A549 (cell line): ENCODE data around the gene SLC17A9. TPM values are rescaled to one million over a fixed set of nuclear protein-coding genes. Genes with fewer than 3 reads are reported as not detected.
"Not testable (repeated sequence)": the region's sequence is repeated elsewhere in the genome, so short reads cannot be mapped to it uniquely, and the experiment has no call there.

ENCODE experiments used
- ATAC-seq, 2 experiments: fragments of 200-7000 bp in 1 of 2; fragments of >200 bp in 1 of 2; cut with Nextera tagmentation in 1 of 2; cut with Tn5 transposase in 1 of 2; 3 replicates each; pipeline versions ENCODE4 v1.8.0 to v1.9.1; 2018 to 2020; ENCODE audit warnings: mild to moderate bottlenecking in 1 of 2, moderate library complexity in 1 of 2
- CTCF ChIA-PET: fragments of 300-600 bp; sonication (Branson Sonifier 250); formaldehyde crosslinking; extraction: SDS; loops from one replicate; lab custom pipeline; 2021; ENCODE audit warnings: antibody characterized with exemption, inconsistent platforms; lab: Yijun Ruan, JAX
- POLR2A ChIA-PET: fragments of 350-600 bp; formaldehyde crosslinking; extraction: SDS; loops from one replicate; lab custom pipeline; 2021; ENCODE audit warnings: antibody characterized with exemption, inconsistent platforms; lab: Yijun Ruan, JAX
- DNase-seq, 2 experiments: peaks; one replicate each; pipeline versions ENCODE4 v3.0.0 to v3.0.0-alpha.2; 2011 to 2016; ENCODE audit warnings: low read depth in 1 of 2, low spot score in 1 of 2
- FAIRE-seq: peaks from 2 replicates; lab custom pipeline; 2011; peaks lifted over from hg19 to GRCh38; lab: Jason Lieb, UNC
- H3K27ac ChIP-seq, 2 experiments: fragments of >200 bp; sonication (Bioruptor Twin); formaldehyde crosslinking; 3 replicates each; pipeline ENCODE4 v1.5.1; 2016 to 2017
- H3K4me1 ChIP-seq: fragments of >200 bp; sonication (Bioruptor Twin); formaldehyde crosslinking; 3 replicates; pipeline ENCODE4 v1.6.1; 2016
- H3K4me2 ChIP-seq: fragments of >200 bp; sonication (Bioruptor Twin); formaldehyde crosslinking; 3 replicates; pipeline ENCODE4 v1.6.1; 2016
- H3K4me3 ChIP-seq: fragments of >200 bp; sonication (Bioruptor Twin); formaldehyde crosslinking; 3 replicates; pipeline ENCODE4 v1.5.1; 2016
- H3K9me3 ChIP-seq: fragments of >200 bp; sonication (Bioruptor Twin); formaldehyde crosslinking; 3 replicates; pipeline ENCODE4 v1.6.1; 2016
- ATOH8 ChIP-seq: fragments of 250-450 bp; sonication (Bioruptor Pico); IDR thresholded peaks from 2 replicates; pipeline ENCODE4 v1.5.0; 2020; ENCODE audit warnings: low read depth, mild to moderate bottlenecking, moderate library complexity
- BCL3 ChIP-seq: fragments of >200 bp; sonication (Bioruptor Twin); formaldehyde crosslinking; IDR thresholded peaks from 3 replicates; pipeline ENCODE4 v1.6.1; 2016
- CBX2 ChIP-seq: fragments of 200-600 bp; sonication (generic); IDR thresholded peaks from 2 replicates; pipeline ENCODE4 v1.6.1; 2016; ENCODE audit warnings: low read depth, mild to moderate bottlenecking, borderline replicate concordance
- CBX8 ChIP-seq: fragments of 200-600 bp; sonication (generic); IDR thresholded peaks from 2 replicates; pipeline ENCODE4 v1.6.1; 2016
- CHD4 ChIP-seq: fragments of 200-600 bp; sonication (generic); IDR thresholded peaks from 2 replicates; pipeline ENCODE4 v1.6.1; 2016; ENCODE audit warnings: antibody characterized with exemption, mild to moderate bottlenecking, borderline replicate concordance
- ELK1 ChIP-seq: fragments of 150-350 bp; IDR thresholded peaks from 2 replicates; pipeline ENCODE4 v1.6.1; 2014; ENCODE audit warnings: low read depth, mild to moderate bottlenecking, low read length
- ESRRA ChIP-seq: fragments of 150-350 bp; IDR thresholded peaks from 2 replicates; pipeline ENCODE4 v1.6.1; 2014; ENCODE audit warnings: mild to moderate bottlenecking, low read length, borderline replicate concordance
- FOSL2 ChIP-seq, 2 experiments: fragments of 450-650 bp in 1 of 2; fragments of >200 bp in 1 of 2; sonication (Bioruptor Twin) in 1 of 2; formaldehyde crosslinking; IDR thresholded peaks; 2 replicates each; pipeline versions ENCODE4 v1.5.0 to v1.6.1; 2016 to 2020; ENCODE audit warnings: mild to moderate bottlenecking in 1 of 2, moderate library complexity in 1 of 2
- GATA3 ChIP-seq: IDR thresholded peaks from 2 replicates; pipeline ENCODE4 v1.6.1; 2012; ENCODE audit warnings: borderline replicate concordance
- HDAC2 ChIP-seq: fragments of 200-600 bp; sonication (generic); IDR thresholded peaks from 2 replicates; pipeline ENCODE4 v1.6.1; 2016
- HOXA7 ChIP-seq: fragments of 250-450 bp; sonication (Bioruptor Pico); IDR thresholded peaks from 2 replicates; pipeline ENCODE4 v1.5.0; 2020; ENCODE audit warnings: mild to moderate bottlenecking, moderate library complexity
- HOXB5 ChIP-seq: fragments of 250-450 bp; sonication (Bioruptor Pico); IDR thresholded peaks from 2 replicates; pipeline ENCODE4 v1.5.0; 2020; ENCODE audit warnings: mild to moderate bottlenecking, moderate library complexity
- JUNB ChIP-seq: fragments of >200 bp; sonication (Bioruptor Twin); formaldehyde crosslinking; IDR thresholded peaks from 2 replicates; pipeline ENCODE4 v1.6.1; 2016
- MAFK ChIP-seq: fragments of 450-650 bp; IDR thresholded peaks from 2 replicates; pipeline ENCODE4 v1.6.1; 2014; ENCODE audit not compliant: partially characterized antibody
- MAX ChIP-seq: IDR thresholded peaks from 2 replicates; pipeline ENCODE4 v1.6.1; 2012
- MAZ ChIP-seq: fragments of 150-350 bp; IDR thresholded peaks from 2 replicates; pipeline ENCODE4 v1.6.1; 2014; ENCODE audit warnings: antibody characterized with exemption, low read depth, low read length, borderline replicate concordance
- MYC ChIP-seq: IDR thresholded peaks from 2 replicates; pipeline ENCODE4 v1.6.1; 2012; ENCODE audit warnings: mild to moderate bottlenecking, inconsistent platforms, low read length, improper control_type of control experiment, borderline replicate concordance
- NR3C1 ChIP-seq: fragments of >200 bp; sonication (Bioruptor Twin); formaldehyde crosslinking; IDR thresholded peaks from 3 replicates; pipeline ENCODE4 v1.6.1; 2017
- RAD21 ChIP-seq, 2 experiments: fragments of >200 bp in 1 of 2; sonication (Bioruptor Twin) in 1 of 2; formaldehyde crosslinking in 1 of 2; IDR thresholded peaks in 1 of 2; conservative IDR thresholded peaks in 1 of 2; 2 replicates in 1 of 2; 3 replicates in 1 of 2; pipeline ENCODE4 v1.6.1; 2012 to 2018; ENCODE audit warnings: inconsistent platforms in 1 of 2
- RNF2 ChIP-seq: fragments of 200-600 bp; sonication (generic); IDR thresholded peaks from 2 replicates; pipeline ENCODE4 v1.6.1; 2016; ENCODE audit warnings: low read depth, mild to moderate bottlenecking, antibody characterized with exemption, moderate library complexity, borderline replicate concordance
- ZC3H11A ChIP-seq: fragments of 450-650 bp; IDR thresholded peaks from 2 replicates; pipeline ENCODE4 v1.6.1; 2014; ENCODE audit warnings: antibody characterized with exemption, mild to moderate bottlenecking
- ZFP36 ChIP-seq: fragments of 450-650 bp; IDR thresholded peaks from 2 replicates; pipeline ENCODE4 v1.6.1; 2014; ENCODE audit warnings: borderline replicate concordance; ENCODE audit not compliant: partially characterized antibody
- WGBS: methylation state at CpG from one replicate; pipeline ENCODE4 v1.1.6; 2017; ENCODE audit errors: missing lambda C conversion rate; 5-methylcytosine and 5-hydroxymethylcytosine counted together
- polyA plus RNA-seq, 4 experiments: library from polyadenylated mRNA; depleted of rRNA in 3 of 4; stranded (reverse); fragments of >200 nt; fragmentation: RNase III in 1 of 4; extraction: RNeasy Plus Mini Kit Qiagen cat#74134 plus additional on column Dnase treatment in 1 of 4; gene quantifications; 2 replicates in 3 of 4; 3 replicates in 1 of 4; pipeline ENCODE4 v1.2.3, GENCODE V29; 2011 to 2017

Gene SLC17A9
- polyA plus RNA-seq, 2 of the 4 experiments (the other 2 are of a cell fraction): 0.05 TPM; not detected in 1

- ATAC-seq (no peak), DNase-seq (no peak)
- WGBS: 50% methylated on average over 7 of the region's 10 CpGs
- H3K4me1 ChIP-seq: peaks cover 9% of the 10 kb centered on the region; the same call in 2 of the 3 replicates
- H3K4me2 ChIP-seq: no peak overlapping the region
- CTCF ChIA-PET: interaction anchor here (1.0 to 1.9 kb wide), 3 partner anchors 10 to 21 kb away, joined by 3 to 13 read pairs (median 7); no protein-coding TSS in a partner anchor
- H3K27ac ChIP-seq: no peak overlapping the region
- H3K4me3 ChIP-seq: no peak overlapping the region
- no peak for TF ChIP-seq HDAC2
- TF ChIP-seq GATA3: no peak
- TF ChIP-seq MAFK: no peak
- no peak for TF ChIP-seq BCL3
- TF ChIP-seq RNF2: no peak
- no peak for TF ChIP-seq ATOH8 (CRISPR knock-in tag)
- no peak for TF ChIP-seq MAX
- no peak for TF ChIP-seq MAZ
- no peak for TF ChIP-seq CBX2
- no peak for TF ChIP-seq HOXB5 (CRISPR knock-in tag)
- TF ChIP-seq ZC3H11A: no peak
- TF ChIP-seq, all 56 proteins: peak for 0
- no peaks in the 10 kb centered on the region for H3K9me3 ChIP-seq
- POLR2A ChIA-PET: no interaction called here
- no peak for FAIRE-seq
Observed at GRCh38 chr20:62958388-62959100, 6.0 kb downstream of the SLC17A9 start.

GRCh38 chr20:62959101-62959971, 6.8 kb downstream of the SLC17A9 start:
- no peak for FAIRE-seq
- CTCF ChIA-PET: interaction anchor here (1.0 to 1.9 kb wide), 4 partner anchors 11 to 20 kb away, joined by 3 to 13 read pairs (median 5); no protein-coding TSS in a partner anchor

GRCh38 chr20:62959998-62960436, 7.5 kb downstream of the SLC17A9 start:
- CTCF ChIA-PET: interaction anchor here (1.0 to 1.9 kb wide), 3 partner anchors 11 to 14 kb away, joined by 3 to 13 read pairs (median 7); no protein-coding TSS in a partner anchor
- Histone ChIP-seq H3K4me1 (peaks cover 9% of the 10 kb centered on the region; the same call in 2 of the 3 replicates), H3K4me2 (no peak overlapping the region), H3K27ac (no peak overlapping the region), H3K4me3 (no peak overlapping the region), H3K9me3 (no peaks in the 10 kb centered on the region)
- FAIRE-seq (no peak), ATAC-seq (no peak), DNase-seq (no peak)
- POLR2A ChIA-PET: no interaction called here
- WGBS: 80% methylated on average over 20 of the region's 20 CpGs
- TF ChIP-seq MYC (no peak), HDAC2 (no peak), NR3C1 (no peak), ELK1 (no peak), CBX8 (no peak), JUNB (no peak)

More at GRCh38 chr20:62959101-62959971, 6.8 kb downstream of the SLC17A9 start:
- DNase-seq: no peak
- Histone ChIP-seq H3K27ac (no peak overlapping the region), H3K9me3 (no peaks in the 10 kb centered on the region), H3K4me1 (peaks cover 9% of the 10 kb centered on the region; the same call in 2 of the 3 replicates), H3K4me3 (no peak overlapping the region), H3K4me2 (no peak overlapping the region)
- POLR2A ChIA-PET: no interaction called here
- TF ChIP-seq ZFP36 (no peak), GATA3 (no peak), CHD4 (no peak), FOSL2 (IDR thresholded peaks at IDR 0.05) (no peak), FOSL2 (CRISPR knock-in tag; IDR thresholded peaks at IDR 0.05) (no peak), ESRRA (no peak), HDAC2 (no peak), MYC (no peak), RAD21 (conservative IDR thresholded peaks at IDR 0.05 in 1 of 2, IDR thresholded peaks at IDR 0.05 in 1 of 2) (no peak), HOXA7 (CRISPR knock-in tag) (no peak), ZC3H11A (no peak)
- TF ChIP-seq, all 56 proteins: peak for 0
- 62% methylated on average over 31 of the region's 43 CpGs for WGBS
- ATAC-seq: no peak

- H3K27ac ChIP-seq, H3K4me3 ChIP-seq, H3K9me3 ChIP-seq, ATAC-seq, FAIRE-seq, H3K4me1 ChIP-seq, H3K4me2 ChIP-seq, POLR2A ChIA-PET, DNase-seq: not testable (repeated sequence)
- 75% methylated on average over 18 of the region's 31 CpGs for WGBS
- CTCF ChIA-PET: interaction anchor here (0.6 to 1.9 kb wide), 4 partner anchors 11 to 48 kb away, joined by 3 to 13 read pairs (median 6); no protein-coding TSS in a partner anchor
Observed at GRCh38 chr20:62960446-62961309, 8.2 kb downstream of the SLC17A9 start.
